OCI-LY1 (cell line): ENCODE results near the gene RBM47.

Experiments
- H2AFZ ChIP-seq: fragments of 200-600 bp; sonication (generic), shearing (Covaris generic); 2 replicates; pipeline ENCODE4 v1.6.0; 2014; ENCODE audit warnings: antibody characterized with exemption, mild to moderate bottlenecking, low read length
- H3F3A ChIP-seq: fragments of 200-600 bp; sonication (generic), shearing (Covaris generic); 2 replicates; pipeline ENCODE4 v1.6.0; 2014; ENCODE audit warnings: mild to moderate bottlenecking, antibody characterized with exemption, low read length, moderate library complexity; ENCODE audit not compliant: insufficient read depth
- H3K27ac ChIP-seq: fragments of 200-600 bp; sonication (generic); 2 replicates; pipeline ENCODE4 v1.5.1; 2014; ENCODE audit warnings: low read length, mixed run types, mild to moderate bottlenecking, low read depth; ENCODE audit not compliant: poor library complexity, severe bottlenecking
- H3K27me3 ChIP-seq: fragments of 200-600 bp; sonication (generic); 2 replicates; pipeline ENCODE4 v1.6.0; 2014; ENCODE audit warnings: antibody characterized with exemption, mild to moderate bottlenecking, low read length, moderate library complexity; ENCODE audit not compliant: insufficient read depth
- H3K36me3 ChIP-seq: fragments of 200-600 bp; sonication (generic); 2 replicates; pipeline ENCODE4 v1.6.1; 2014; ENCODE audit warnings: mild to moderate bottlenecking, antibody characterized with exemption, low read length, moderate library complexity, mixed read lengths; ENCODE audit not compliant: insufficient read depth
- H3K4me1 ChIP-seq: fragments of 200-600 bp; sonication (generic); 2 replicates; pipeline ENCODE4 v1.5.1; 2014; ENCODE audit warnings: mild to moderate bottlenecking, low read length, moderate library complexity; ENCODE audit not compliant: insufficient read depth, severe bottlenecking
- H3K4me2 ChIP-seq: fragments of 200-600 bp; sonication (generic), shearing (Covaris generic); 2 replicates; pipeline ENCODE4 v1.6.1; 2014; ENCODE audit warnings: low read length
- H3K4me3 ChIP-seq: fragments of 200-600 bp; sonication (generic); 2 replicates; pipeline ENCODE4 v1.5.1; 2014; ENCODE audit warnings: low read length, low read depth, mild to moderate bottlenecking, mixed read lengths; ENCODE audit not compliant: poor library complexity, severe bottlenecking
- H3K79me2 ChIP-seq: fragments of 200-600 bp; shearing (Covaris generic); 2 replicates; pipeline ENCODE4 v1.6.1; 2016; ENCODE audit warnings: mixed run types, low read length, mixed read lengths; ENCODE audit not compliant: insufficient read depth
- H3K9ac ChIP-seq: fragments of 200-600 bp; sonication (generic), shearing (Covaris generic); 2 replicates; pipeline ENCODE4 v1.6.1; 2014; ENCODE audit warnings: mild to moderate bottlenecking, low read length, mixed read lengths
- H3K9me2 ChIP-seq: fragments of 200-600 bp; sonication (generic), shearing (Covaris generic); 2 replicates; pipeline ENCODE4 v1.6.1; 2014; ENCODE audit warnings: low read depth, mild to moderate bottlenecking, low read length, mixed read lengths
- H3K9me3 ChIP-seq: fragments of 200-600 bp; shearing (Covaris generic); 2 replicates; pipeline ENCODE4 v1.6.1; 2014; ENCODE audit warnings: low read length, mixed read lengths
- H4K20me1 ChIP-seq: fragments of 200-600 bp; sonication (generic), shearing (Covaris generic); 2 replicates; pipeline ENCODE4 v1.6.0; 2016; ENCODE audit warnings: mild to moderate bottlenecking, low read length; ENCODE audit not compliant: insufficient read depth
- EZH2 ChIP-seq: fragments of 200-600 bp; sonication (generic), shearing (Covaris generic); IDR thresholded peaks from 2 replicates; pipeline ENCODE4 v1.8.0; 2017; ENCODE audit warnings: borderline replicate concordance, mixed run types, mild to moderate bottlenecking, antibody characterized with exemption, low read length, moderate library complexity, mixed read lengths
- TF ChIP-seq, protein P1 (sequence below): fragments of 200-600 bp; sonication (generic), shearing (Covaris generic); IDR thresholded peaks from 2 replicates; pipeline ENCODE4 v1.5.1; 2017; ENCODE audit warnings: mild to moderate bottlenecking, antibody characterized with exemption, low read length, moderate library complexity, mixed read lengths

Gene RBM47

DNA sequence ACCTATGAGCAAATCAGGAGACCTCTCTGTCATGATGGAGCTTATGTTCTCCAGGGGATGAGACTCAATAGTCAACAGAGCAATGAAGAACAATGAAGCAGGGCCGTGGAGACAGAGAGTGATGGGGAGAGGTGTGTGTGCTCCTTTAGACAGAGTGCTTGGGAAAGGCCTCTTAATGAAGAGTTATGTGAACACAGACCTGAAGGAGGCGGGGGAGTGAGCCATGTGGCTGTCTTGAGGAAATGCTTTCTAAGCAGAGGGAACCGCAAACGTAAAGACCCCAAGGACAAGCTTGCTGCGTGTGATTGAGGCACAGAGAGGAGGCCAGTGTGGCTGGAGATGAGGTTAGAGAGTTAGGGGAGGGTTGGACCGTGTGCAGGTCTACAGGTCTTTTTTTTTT lies 241.4 kb downstream of the RBM47 start:
- H3K36me3 ChIP-seq: no peaks in the 10 kb centered on the region
- no peaks in the 10 kb centered on the region for H4K20me1 ChIP-seq

DNA sequence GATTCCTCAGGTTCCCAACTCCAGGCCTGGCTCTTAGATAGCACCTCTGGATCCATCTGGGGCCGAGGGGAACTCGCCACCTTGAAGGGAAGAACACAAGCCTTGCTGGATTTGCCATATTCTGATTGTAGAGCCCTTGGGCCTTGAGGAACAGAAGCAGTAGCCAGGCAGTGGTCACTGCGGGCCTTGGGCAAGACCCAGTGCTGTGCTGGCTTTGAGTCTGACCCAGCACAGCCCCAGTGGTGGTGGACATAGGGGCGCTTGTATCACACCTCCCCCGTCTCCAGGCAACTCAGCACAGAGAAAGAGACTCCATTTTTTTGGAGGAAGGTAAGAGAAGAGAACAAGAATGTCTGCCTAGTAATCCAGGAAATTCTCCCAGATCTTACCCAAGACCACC lies 249.0 kb downstream of the RBM47 start:
- TF ChIP-seq, protein P1, sequence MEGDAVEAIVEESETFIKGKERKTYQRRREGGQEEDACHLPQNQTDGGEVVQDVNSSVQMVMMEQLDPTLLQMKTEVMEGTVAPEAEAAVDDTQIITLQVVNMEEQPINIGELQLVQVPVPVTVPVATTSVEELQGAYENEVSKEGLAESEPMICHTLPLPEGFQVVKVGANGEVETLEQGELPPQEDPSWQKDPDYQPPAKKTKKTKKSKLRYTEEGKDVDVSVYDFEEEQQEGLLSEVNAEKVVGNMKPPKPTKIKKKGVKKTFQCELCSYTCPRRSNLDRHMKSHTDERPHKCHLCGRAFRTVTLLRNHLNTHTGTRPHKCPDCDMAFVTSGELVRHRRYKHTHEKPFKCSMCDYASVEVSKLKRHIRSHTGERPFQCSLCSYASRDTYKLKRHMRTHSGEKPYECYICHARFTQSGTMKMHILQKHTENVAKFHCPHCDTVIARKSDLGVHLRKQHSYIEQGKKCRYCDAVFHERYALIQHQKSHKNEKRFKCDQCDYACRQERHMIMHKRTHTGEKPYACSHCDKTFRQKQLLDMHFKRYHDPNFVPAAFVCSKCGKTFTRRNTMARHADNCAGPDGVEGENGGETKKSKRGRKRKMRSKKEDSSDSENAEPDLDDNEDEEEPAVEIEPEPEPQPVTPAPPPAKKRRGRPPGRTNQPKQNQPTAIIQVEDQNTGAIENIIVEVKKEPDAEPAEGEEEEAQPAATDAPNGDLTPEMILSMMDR: no peak
- no peak for TF ChIP-seq EZH2
- no peak overlapping the region for H3K27ac ChIP-seq
- no peak overlapping the region for H3K9ac ChIP-seq
- H3K79me2 ChIP-seq: no peaks in the 10 kb centered on the region
- no peaks in the 10 kb centered on the region for H3K36me3 ChIP-seq
- no peaks in the 10 kb centered on the region for H3K27me3 ChIP-seq
- H3K4me1 ChIP-seq: no peaks in the 10 kb centered on the region
- H3K9me2 ChIP-seq: no peaks in the 10 kb centered on the region
- H3K4me3 ChIP-seq: no peak overlapping the region
- no peaks in the 10 kb centered on the region for H3K9me3 ChIP-seq
- no peak overlapping the region for H3K4me2 ChIP-seq
- H4K20me1 ChIP-seq: no peaks in the 10 kb centered on the region
- no peak overlapping the region for H2AFZ ChIP-seq
- H3F3A ChIP-seq: no peaks in the 10 kb centered on the region

More for the DNA sequence above, 241.4 kb downstream of the RBM47 start:
- Histone ChIP-seq H3K4me3 (no peak overlapping the region), H3K9ac (no peak overlapping the region), H3K4me1 (no peaks in the 10 kb centered on the region), H3K9me3 (no peaks in the 10 kb centered on the region), H3K27me3 (no peaks in the 10 kb centered on the region), H3K27ac (no peak overlapping the region), H3K9me2 (no peaks in the 10 kb centered on the region), H3F3A (no peaks in the 10 kb centered on the region), H2AFZ (no peak overlapping the region), H3K79me2 (no peaks in the 10 kb centered on the region), H3K4me2 (no peak overlapping the region)
- TF ChIP-seq EZH2: no peak
- TF ChIP-seq, protein P1: no peak

DNA sequence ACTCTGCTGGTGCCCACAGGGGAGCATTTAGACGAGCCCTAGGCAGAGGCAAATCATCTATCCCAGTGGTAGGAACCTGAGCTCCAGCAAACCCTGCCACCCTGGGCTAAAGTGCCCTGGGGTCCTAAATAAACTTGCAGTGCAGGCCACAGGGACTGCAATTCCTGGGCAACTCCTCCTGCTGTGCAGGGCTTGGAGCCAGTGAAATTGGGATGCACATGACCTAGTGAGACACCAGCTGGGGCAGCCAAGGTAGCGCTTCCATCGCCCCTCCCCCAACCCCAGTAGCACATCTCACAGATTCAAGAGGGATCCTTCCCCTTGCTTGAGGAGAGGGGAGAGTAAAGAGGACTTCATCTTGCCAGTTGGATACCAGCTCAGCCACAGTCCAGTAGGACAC lies 250.4 kb downstream of the RBM47 start:
- no peak for TF ChIP-seq EZH2
- TF ChIP-seq, protein P1: no peak
- H3F3A ChIP-seq: no peaks in the 10 kb centered on the region
- no peaks in the 10 kb centered on the region for H3K79me2 ChIP-seq
- no peaks in the 10 kb centered on the region for H3K9me2 ChIP-seq
- no peak overlapping the region for H3K4me3 ChIP-seq
- H4K20me1 ChIP-seq: no peaks in the 10 kb centered on the region
- H3K9ac ChIP-seq: no peak overlapping the region
- H3K36me3 ChIP-seq: no peaks in the 10 kb centered on the region
- no peak overlapping the region for H3K4me2 ChIP-seq
- H3K27me3 ChIP-seq: 0 out of 2 replicates have a peak, but pooled peaks cover 8% of the 10 kb centered on the region
- H2AFZ ChIP-seq: no peak overlapping the region
- H3K27ac ChIP-seq: no peak overlapping the region
- no peaks in the 10 kb centered on the region for H3K9me3 ChIP-seq
- H3K4me1 ChIP-seq: no peaks in the 10 kb centered on the region
